Osteoblast (primary cell): ENCODE measurements around the gene CYP27B1. TPM values are rescaled to one million over a fixed set of nuclear protein-coding genes. Genes with fewer than 3 reads are reported as not detected.

Source experiments
- DNase-seq: peaks from one replicate; pipeline ENCODE4 v3.0.0; 2011; ENCODE audit warnings: low spot score, mixed read lengths; ENCODE audit not compliant: insufficient read length; ENCODE audit errors: missing footprints
- H2AFZ ChIP-seq: 2 replicates; pipeline ENCODE4 v1.6.0; 2011; ENCODE audit warnings: mild to moderate bottlenecking, low read length
- H3K27ac ChIP-seq: 2 replicates; pipeline ENCODE4 v1.5.1; 2011; ENCODE audit warnings: mild to moderate bottlenecking, low read depth, low read length, moderate library complexity
- H3K27me3 ChIP-seq: 2 replicates; pipeline ENCODE4 v1.6.0; 2012; ENCODE audit warnings: mild to moderate bottlenecking, control low read depth, inconsistent platforms, low read length, moderate library complexity; ENCODE audit not compliant: insufficient read depth
- H3K36me3 ChIP-seq: 2 replicates; pipeline ENCODE4 v1.5.1; 2011; ENCODE audit warnings: mild to moderate bottlenecking, low read length, control low read depth, moderate library complexity; ENCODE audit not compliant: insufficient read depth
- H3K4me1 ChIP-seq: 2 replicates; pipeline ENCODE4 v1.5.1; 2011; ENCODE audit warnings: mild to moderate bottlenecking, low read length, control low read depth, moderate library complexity; ENCODE audit not compliant: insufficient read depth
- H3K4me2 ChIP-seq: 2 replicates; pipeline ENCODE4 v1.6.0; 2011; ENCODE audit warnings: mild to moderate bottlenecking, low read length; ENCODE audit not compliant: insufficient read depth
- H3K4me3 ChIP-seq: fragments of 200-600 bp; sonication (generic); 3 replicates; pipeline ENCODE4 v1.5.1; 2012; ENCODE audit warnings: mild to moderate bottlenecking, low read length, inconsistent platforms; ENCODE audit not compliant: insufficient read depth
- H3K79me2 ChIP-seq: 2 replicates; pipeline ENCODE4 v1.6.0; 2012; ENCODE audit warnings: mild to moderate bottlenecking, low read length, control low read depth, inconsistent platforms; ENCODE audit not compliant: insufficient read depth
- H3K9me3 ChIP-seq: 2 replicates; pipeline ENCODE4 v1.5.1; 2011; ENCODE audit warnings: low read depth, low read length, control low read depth
- H4K20me1 ChIP-seq: 2 replicates; pipeline ENCODE4 v1.6.0; 2012; ENCODE audit warnings: mild to moderate bottlenecking, low read length, control low read depth; ENCODE audit not compliant: insufficient read depth
- CTCF ChIP-seq: IDR thresholded peaks from 2 replicates; pipeline ENCODE4 v1.5.1; 2011; ENCODE audit warnings: mild to moderate bottlenecking, low read depth, low read length, moderate library complexity; ENCODE audit errors: extremely low read depth
- total RNA-seq: library from RNA; depleted of rRNA; stranded (reverse); fragments of >200 nt; gene quantifications from 2 replicates; pipeline ENCODE4 v1.2.3, GENCODE V29; 2012

CYP27B1 gene
- total RNA-seq, 1 donor = 0.36 TPM

- Histone ChIP-seq H3K4me3 (peak overlapping the region; percentile 83), H3K4me2 (peak overlapping the region; percentile 88), H3K79me2 (no peaks in the 10 kb centered on the region), H2AFZ (peak overlapping the region; percentile 97), H3K9me3 (no peaks in the 10 kb centered on the region), H3K4me1 (peaks cover 4% of the 10 kb centered on the region), H3K36me3 (no peaks in the 10 kb centered on the region), H4K20me1 (peaks cover 2% of the 10 kb centered on the region), H3K27ac (no peak overlapping the region), H3K27me3 (peaks cover 12% of the 10 kb centered on the region)
- no peak for DNase-seq
- TF ChIP-seq CTCF = no peak
Measured at GRCh38 chr12:57725851-57726150, 41.1 kb downstream of the CYP27B1 start.

GRCh38 chr12:57724936-57725740 lies 41.7 kb downstream of the CYP27B1 start:
- H4K20me1 ChIP-seq = peaks cover 2% of the 10 kb centered on the region
- DNase-seq = peak; percentile 74
- H3K9me3 ChIP-seq = no peaks in the 10 kb centered on the region
- TF ChIP-seq CTCF = no peak
- H3K36me3 ChIP-seq = peaks cover 4% of the 10 kb centered on the region
- peaks cover 4% of the 10 kb centered on the region for H3K4me1 ChIP-seq
- H3K27ac ChIP-seq = no peak overlapping the region
- no peak overlapping the region for H3K4me2 ChIP-seq
- H3K27me3 ChIP-seq = peaks cover 7% of the 10 kb centered on the region
- no peak overlapping the region for H2AFZ ChIP-seq
- H3K79me2 ChIP-seq = no peaks in the 10 kb centered on the region
- H3K4me3 ChIP-seq = no peak overlapping the region

GRCh38 chr12:57724003-57724935 lies 42.6 kb downstream of the CYP27B1 start:
- no peak overlapping the region for H2AFZ ChIP-seq
- peaks cover 6% of the 10 kb centered on the region for H3K36me3 ChIP-seq
- H3K4me2 ChIP-seq = no peak overlapping the region
- no peaks in the 10 kb centered on the region for H3K79me2 ChIP-seq
- peak; percentile 73 for DNase-seq
- no peak for TF ChIP-seq CTCF
- H3K4me1 ChIP-seq = peaks cover 4% of the 10 kb centered on the region
- no peak overlapping the region for H3K27ac ChIP-seq
- H4K20me1 ChIP-seq = peaks cover 2% of the 10 kb centered on the region
- H3K27me3 ChIP-seq = peaks cover 5% of the 10 kb centered on the region
- no peaks in the 10 kb centered on the region for H3K9me3 ChIP-seq
- no peak overlapping the region for H3K4me3 ChIP-seq

- Histone ChIP-seq H3K4me1 (peaks cover 4% of the 10 kb centered on the region), H3K36me3 (peaks cover 12% of the 10 kb centered on the region), H3K27ac (no peak overlapping the region), H3K27me3 (peaks cover 5% of the 10 kb centered on the region), H3K4me2 (no peak overlapping the region), H2AFZ (no peak overlapping the region), H4K20me1 (peaks cover 2% of the 10 kb centered on the region), H3K9me3 (no peaks in the 10 kb centered on the region), H3K79me2 (no peaks in the 10 kb centered on the region), H3K4me3 (no peak overlapping the region)
- peak; percentile 65 for DNase-seq
- no peak for TF ChIP-seq CTCF
Measured at GRCh38 chr12:57723630-57723962, 43.3 kb downstream of the CYP27B1 start.
